HG02981 (cell line): Measurements from ENCODE around the gene CORO1C.

Source experiments
- ATAC-seq: cut with Tn5 transposase; IDR thresholded peaks from one replicate; pipeline ENCODE4 v1.9.1; 2021; ENCODE audit warnings: mild to moderate bottlenecking, moderate library complexity; ENCODE audit not compliant: unreplicated experiment

CORO1C gene

DNA sequence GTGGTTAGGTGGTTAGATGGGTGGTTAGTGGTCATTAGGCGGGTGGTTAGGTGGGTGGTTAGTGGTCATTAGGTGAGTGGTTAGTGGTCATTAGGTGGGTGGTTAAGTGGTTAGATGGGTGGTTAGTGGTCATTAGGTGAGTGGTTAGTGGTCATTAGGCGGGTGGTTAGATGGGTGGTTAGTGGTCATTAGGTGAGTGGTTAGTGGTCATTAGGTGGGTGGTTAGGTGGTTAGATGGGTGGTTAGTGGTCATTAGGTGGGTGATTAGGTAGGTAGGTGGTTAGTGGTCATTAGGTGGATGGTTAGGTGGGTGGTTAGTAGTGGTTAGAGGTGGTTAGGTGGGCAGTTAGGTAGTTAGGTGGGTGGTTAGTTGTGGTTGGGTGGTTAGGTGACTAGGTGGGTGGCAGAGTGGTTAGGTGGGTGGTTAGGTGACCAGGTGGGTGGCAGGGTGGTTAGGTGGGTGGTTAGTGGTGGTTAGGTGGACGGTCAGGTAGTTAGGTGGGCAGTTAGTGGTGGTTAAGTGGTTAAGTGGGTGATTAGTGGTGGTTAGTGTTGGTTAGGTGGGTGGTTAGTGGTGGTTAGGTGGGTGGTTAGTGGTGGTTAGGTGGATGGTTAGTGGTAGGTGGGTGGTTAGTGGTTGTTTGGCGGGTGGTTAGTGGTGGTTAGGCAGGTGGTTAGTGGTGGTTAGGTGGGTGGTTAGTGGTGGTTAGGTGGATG is 125.5 kb downstream of the CORO1C start:
- ATAC-seq = no peak

DNA sequence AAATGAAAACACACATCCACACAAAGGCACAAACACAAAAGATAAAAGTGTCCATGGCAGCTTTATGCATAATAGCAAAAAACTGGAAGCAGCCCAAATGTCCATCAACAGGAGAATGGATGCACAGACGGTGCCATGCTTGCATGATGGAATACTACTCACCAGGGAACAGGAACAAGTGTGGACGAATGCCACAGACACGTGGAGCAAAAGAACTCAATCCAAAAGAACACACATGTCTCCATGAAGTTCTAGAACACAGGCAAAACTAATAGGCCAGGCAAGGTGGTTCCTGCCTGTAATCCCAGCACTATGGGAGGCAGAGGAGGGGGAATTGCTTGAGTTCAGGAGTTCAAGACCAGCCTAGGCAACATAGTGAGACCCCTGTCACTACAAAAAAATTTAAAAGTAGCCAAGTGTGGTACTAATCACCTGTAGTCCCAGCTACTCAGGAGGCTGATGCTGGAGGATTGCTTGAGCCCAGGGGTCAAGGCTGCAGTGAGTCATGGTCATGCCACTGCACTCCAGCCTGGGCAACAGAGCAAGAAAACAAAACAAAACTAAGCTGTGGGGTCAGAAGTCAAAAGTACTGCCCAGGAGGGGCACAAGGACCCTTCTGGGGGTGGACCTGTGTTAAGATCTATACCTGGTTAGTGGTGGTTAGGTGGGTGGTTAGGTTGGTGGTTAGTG is 126.2 kb downstream of the CORO1C start:
- ATAC-seq = no peak

DNA sequence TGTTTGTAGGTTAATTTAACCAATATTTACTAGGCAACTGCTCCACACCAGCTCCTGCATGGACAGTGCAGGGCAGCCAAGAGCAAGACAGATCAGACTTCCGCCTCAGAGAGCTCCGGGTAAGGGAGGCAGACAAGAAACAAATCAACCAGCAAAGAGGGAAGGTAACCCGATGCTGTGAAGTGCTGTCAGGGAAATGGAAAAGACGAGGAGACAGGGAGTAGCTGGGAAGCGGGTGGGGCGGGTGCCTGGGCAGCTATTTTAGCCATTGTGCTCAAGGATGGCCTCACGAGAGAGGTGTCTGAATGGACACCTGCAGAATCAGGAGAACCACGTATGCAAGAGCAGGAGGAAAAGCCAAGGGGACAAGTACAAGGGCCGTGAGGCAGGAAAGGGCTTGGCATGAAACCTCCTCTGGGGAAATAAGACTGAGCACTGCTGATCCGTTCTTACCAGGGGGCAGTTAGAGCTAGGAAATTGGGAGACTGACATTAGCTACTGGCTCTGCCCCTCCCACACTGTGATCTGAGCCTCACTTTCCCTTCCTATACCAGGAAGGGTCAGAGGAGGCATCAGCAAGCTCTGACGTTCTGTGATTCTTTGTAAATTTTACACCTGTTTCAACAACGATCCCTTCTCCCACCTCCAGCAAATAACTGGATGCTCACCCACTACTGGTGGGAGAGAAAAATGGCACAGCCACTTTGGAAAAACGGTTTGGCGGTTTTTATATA is 126.9 kb downstream of the CORO1C start:
- no peak for ATAC-seq

DNA sequence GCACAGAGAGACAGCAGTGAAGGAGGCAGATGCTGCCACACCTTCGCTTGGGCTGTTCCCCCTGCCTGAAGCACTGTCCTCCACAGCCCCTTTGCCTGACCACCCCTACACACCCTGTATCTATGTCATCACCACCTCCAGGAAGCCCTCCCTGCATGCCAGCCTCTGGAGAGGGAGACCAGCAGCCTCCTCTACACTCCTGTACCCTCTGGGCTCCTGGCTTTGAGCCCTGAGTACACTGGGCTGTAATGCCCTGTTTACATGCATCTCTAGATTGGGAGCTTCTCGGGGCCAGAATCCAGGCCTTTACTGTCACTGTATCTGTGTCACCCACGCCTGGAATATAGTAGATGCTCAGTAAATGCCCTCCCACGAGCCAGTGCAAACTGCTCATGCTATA is 127.6 kb downstream of the CORO1C start:
- ATAC-seq = no peak

DNA sequence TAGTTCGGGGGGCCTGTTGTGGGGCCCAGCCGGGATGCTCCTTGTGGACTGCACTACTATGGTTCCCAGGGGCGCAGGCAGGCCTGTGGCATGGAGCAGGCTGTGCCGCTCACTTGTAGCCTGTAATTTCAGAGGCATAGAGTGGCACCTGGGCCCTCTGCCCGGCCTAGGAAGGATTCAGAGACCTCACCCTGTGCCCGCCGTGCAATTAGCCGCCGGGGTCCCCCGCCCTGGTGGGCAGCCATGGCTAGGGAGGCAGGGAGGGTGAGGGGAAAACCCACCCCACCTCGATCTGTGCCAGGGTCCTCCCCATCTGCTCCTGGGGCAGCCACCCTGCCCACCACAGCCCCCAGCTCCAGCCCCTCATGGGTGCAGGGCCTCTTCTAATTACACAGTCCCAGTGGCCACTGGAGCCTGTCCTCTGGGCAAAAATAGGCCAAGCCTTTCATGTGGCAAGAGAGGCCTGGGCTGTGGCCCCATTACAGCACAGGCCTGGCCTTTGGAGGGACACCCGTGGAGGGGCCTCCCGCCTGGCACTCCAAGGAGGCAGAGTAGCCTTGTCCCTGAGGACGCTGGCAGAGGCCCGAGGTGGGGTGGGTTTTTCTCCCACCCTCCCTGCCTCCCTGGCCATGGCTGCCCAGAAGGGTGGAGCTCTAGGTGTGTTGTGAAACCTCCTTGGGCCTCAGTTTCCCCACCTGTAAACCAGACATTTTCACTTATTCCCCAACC is 128.2 kb downstream of the CORO1C start:
- no peak for ATAC-seq

DNA sequence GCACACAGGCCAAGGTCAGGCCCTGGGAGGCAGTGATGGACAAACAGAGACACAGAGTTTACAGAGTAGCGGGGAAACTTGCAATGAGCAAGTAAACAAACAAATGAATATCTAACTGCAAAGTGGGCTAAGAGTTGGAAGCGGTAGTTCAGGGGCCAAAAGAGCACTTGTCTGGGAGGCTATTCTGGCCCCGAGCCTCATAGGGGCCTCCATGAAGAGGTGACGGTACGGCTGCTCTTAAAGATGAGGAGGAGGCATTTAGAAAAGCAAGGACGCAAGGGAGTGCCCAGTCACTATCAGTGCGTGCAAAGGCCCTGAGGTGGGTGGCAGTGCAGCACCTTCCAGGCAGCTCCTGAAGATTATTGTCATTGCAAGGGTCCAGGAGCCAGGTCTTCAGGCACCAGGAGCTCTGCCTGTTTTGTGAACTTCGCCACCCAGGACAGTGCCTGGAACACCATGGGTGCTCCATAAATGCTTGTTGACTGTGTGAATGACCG is 129.1 kb downstream of the CORO1C start:
- ATAC-seq = no peak

DNA sequence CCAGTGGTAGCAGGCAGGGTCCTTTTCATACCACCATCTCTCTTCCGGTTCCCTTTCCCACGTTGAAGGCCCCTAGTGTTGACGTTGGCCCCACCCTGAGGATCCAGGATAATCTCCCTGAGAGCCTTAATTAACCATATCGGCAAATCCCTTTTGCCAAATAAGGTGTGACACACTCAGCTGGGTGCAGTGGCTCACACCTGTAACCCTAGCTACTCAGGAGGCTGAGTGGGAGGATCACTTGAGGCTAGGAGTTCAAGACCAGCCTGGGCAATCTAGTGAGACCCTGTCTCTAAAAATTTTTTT is 130.7 kb downstream of the CORO1C start:
- ATAC-seq = no peak

DNA sequence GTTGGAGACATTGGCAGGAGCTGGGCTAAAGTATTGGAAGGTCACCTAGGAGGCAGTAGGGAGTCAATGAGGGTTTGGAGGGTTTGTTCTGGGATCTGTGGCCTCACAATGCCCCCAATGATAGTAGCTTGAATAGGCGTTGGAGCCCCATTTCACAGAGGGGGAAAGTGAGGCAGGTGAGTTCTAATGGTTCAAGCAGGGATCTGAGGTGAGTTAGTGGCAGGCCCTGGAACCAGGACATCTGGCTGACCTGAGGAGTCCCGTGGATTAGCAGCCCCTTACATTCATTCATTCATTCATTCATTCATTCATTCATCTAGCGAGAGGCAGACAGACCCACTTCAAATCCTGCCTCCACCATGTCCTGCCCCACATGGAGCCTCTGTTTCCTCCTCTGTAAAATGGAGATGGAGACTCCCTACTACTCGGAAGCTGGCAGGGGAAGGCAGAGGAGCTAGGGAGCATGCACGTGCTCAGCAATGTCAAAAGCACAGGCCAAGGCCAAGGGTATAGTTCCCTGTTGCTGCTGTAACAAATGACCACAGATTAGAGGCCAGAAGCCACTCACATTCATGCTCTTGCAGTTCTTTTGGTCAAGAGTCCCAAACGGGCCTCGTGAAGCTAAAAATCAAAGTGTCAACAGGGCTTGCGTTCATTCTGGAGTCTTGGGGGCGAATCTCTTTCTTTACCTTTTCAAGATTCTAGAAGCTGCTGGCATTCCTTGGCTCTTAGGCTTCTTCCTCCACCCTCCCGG is 131.2 kb downstream of the CORO1C start:
- no peak for ATAC-seq

DNA sequence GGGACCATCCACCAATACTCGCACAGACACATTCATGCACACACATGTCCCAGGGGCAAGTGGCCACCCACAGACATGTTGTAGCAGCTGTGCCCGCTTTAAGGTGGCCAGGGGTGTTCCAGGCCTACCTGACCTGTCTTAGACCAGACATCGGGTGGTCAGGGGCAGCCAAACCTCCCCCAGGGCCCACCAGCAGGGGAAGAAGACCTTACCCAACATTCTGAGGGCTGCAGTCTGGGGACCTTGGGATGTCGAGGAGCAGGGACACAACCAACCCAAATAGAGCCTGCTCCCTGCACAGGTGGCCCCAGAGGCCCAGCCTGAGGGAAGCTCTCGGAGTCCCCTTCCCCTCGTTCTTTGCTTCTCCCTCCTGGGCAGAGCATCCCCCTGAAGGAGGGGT is 131.8 kb downstream of the CORO1C start:
- ATAC-seq = no peak

DNA sequence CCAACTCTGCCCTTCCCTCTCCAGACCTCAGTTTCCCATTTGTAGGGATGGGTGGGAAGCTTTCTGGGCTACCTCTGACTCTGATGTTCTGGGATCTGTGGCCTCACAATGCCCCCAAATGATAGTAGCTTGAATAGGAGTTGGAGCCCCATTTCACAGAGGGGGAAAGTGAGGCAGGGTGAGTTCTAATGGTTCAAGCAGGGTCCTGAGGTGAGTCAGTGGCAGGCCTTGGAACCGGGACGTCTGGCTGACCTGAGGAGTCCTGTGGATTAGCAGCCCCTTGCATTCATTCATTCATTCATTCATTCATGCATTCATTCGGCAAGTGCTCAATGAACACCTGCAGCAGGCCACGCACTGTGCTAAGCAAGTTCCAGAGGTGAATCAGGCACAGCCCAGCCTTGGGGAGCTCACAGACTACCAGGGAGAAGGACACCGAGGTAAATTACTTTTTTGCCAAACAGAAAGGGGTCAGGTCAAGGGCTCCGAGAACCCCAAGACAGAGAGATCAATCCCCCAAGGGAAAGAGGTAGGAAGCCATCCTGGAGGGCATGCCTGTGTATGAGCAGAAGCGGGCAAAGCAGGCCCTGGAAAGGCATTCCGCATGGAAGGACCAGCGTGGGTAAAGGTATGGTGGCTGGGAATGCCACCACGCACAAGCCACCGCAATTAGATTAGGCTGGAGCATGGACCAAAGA is 132.6 kb downstream of the CORO1C start:
- ATAC-seq = no peak

DNA sequence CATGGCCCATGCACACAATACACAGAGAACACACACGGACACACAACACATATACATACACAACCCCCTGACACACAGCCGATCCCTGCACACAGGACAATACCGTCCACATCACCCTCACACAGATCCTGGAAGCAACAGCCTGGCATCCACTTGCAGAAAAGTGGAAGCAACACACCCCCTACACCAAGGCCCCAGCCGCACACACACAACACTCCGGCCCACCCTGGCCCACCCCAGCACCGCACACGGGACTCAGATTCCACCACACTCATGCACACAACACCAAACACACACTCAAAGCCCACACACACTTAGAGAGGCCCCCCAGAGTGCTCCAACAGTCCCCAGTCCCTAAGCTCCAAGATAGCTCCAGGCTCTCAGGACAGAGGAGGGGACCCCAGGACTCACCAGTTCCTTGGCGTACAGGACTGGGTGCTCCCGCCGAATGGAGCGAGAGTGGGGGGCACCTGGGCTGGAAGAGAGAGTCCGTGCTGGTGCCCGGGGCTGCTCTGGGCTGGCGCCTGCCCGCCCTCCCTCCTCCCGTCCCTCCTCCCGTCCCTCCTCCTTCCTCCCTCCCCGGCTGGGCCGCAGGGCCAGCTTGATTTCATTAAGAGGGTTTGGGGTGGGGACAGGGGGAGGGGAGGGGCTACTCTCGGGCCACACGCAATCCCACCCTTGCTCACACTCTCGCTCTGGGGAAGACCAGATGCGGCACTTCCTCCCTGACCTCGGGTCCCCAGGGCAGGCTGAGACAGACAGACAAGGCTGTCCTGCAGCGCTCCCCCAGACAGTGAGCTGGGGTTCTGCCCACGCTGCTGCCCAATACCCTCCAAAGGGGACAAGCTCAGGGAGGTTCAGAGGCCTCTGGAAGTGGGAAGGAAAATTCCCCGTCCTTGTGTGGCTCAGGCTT is 133.5 kb downstream of the CORO1C start, which contains the start of gene TMEM119:
Gene TMEM119, minus strand, starts transcription at position 526 of the 913 bp plus-strand sequence. CDS start 5,701 bp downstream, outside the sequence.
- ATAC-seq = no peak

DNA sequence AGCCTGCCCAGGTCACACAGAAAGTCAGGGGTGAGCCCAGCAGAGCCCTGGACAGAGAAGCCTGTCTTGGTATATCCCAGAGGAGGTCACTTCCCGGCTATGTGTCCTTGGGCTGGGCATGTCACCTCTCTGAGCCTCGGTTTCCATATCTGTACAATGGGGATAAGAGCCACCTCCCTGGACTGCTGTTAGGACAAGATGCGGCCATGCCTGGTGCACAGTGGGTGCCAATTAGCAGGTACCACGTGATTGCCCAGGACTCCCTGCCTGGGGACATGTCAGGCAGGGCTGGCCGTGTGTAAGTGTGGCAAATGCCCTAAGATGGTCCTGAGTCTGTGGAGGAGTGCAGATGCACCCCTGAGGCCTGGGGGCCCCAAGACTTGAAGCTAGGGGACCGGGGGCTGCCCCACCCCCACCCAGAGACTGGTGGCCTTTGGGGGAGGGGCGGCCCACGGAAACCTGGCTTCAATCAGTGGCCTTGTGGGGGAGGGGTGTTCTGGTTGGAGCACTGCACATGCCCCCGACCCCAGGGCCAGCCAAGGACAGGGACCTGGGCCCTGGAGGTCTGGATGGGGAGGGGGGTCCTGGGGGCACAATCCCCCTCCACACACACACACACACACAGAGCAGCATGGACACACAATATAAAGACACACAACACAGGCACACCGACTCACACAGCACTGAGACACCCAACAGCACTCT is 134.3 kb downstream of the CORO1C start:
- no peak for ATAC-seq

DNA sequence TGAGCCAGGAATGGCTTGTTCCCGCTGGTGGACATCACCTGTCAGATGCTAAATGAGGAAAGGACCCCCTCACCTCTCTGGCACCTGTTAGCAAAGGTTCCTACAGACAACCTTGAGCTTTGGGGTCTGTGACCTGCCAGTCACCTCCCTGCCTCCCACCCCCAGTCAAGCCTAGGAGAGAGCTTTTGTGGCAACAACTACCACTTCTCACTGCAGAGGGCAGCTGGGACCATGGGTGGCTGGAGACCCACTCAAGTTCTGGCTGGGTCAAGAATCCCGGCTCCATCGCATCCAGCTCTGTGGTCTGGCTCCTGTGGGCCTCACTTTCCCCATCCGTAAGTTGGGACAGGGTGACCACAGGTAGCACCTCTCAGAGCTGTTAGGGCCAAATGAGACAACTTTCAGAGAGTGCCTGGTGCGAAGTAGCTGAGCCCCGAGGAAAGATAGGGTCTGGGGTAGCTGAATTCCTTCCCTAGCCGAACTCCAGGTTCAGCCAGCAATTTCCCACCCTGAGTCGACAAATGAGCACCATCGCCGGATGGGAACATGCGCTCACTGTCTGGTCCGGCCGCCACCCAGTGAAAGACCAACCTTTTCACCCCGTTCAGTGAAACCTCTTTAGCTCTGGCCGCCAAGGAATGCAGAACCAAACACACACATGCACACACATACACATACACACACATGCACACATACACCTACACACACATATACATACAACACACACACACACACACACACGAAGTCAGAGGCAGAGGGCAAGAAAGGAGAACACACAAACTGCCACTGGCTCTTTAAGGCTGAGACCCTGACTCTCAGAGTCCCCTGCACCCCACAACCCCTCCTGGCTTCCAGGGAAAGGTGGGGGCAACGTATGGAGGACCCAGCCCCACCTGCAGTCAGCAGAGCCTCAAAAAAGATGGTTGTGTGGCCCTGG is 135.3 kb downstream of the CORO1C start:
- ATAC-seq = no peak
